ENCODE data around the gene NKD2.

DNA sequence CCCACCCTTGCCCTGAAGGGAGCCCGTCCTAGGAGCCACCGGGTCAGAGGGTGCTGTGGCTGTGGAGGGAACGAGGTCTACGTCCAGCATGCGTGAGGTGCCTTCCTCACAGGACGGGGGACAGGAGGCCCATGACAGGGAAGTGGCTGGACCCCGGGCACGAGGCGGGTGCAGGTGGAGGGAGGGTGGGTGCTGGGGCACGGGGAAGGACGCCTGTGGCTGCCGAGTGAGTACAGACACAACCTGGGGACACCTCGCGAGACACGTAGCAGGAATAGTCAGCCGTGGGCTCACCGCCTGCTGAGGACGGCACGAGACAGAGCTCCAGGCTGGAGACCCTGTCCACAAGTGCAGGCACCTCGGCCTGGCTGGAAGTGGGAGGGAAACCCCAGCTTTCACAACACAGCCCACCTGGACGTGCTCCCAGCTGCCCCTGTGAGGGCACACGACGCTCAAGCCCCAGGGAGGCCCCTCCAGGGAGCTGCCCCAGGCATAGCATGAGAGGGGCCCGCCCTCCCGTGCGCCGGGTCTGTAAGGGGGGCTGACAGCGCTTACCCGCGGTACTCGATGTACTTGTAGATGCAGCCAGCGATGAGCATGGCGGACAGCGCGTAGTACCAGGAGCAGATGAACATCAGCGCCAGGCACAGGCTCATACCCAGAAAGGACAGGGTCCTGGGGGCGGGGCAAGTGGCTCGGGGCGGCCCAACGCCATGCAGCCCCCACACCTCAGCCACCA, 66.4 kb downstream of the NKD2 start:
- TF ChIP-seq, protein P1, sequence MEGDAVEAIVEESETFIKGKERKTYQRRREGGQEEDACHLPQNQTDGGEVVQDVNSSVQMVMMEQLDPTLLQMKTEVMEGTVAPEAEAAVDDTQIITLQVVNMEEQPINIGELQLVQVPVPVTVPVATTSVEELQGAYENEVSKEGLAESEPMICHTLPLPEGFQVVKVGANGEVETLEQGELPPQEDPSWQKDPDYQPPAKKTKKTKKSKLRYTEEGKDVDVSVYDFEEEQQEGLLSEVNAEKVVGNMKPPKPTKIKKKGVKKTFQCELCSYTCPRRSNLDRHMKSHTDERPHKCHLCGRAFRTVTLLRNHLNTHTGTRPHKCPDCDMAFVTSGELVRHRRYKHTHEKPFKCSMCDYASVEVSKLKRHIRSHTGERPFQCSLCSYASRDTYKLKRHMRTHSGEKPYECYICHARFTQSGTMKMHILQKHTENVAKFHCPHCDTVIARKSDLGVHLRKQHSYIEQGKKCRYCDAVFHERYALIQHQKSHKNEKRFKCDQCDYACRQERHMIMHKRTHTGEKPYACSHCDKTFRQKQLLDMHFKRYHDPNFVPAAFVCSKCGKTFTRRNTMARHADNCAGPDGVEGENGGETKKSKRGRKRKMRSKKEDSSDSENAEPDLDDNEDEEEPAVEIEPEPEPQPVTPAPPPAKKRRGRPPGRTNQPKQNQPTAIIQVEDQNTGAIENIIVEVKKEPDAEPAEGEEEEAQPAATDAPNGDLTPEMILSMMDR (IDR thresholded peaks at IDR 0.05): no peak
- no peak for TF ChIP-seq POLR2A (IDR thresholded peaks at IDR 0.05)
